Left kidney (tissue), 2 donors: ENCODE measurements around the gene PARP11. TPM values are rescaled to one million over a fixed set of nuclear protein-coding genes. Genes with fewer than 3 reads are reported as not detected.

Experiments
- DNase-seq: peaks from one replicate; pipeline ENCODE4 v3.0.0-alpha.2; 2013
- polyA plus RNA-seq: library from polyadenylated mRNA; unstranded; fragments of 120-200 nt; gene quantifications from one replicate; pipeline ENCODE4 v1.2.1, GENCODE V29; 2013; ENCODE audit not compliant: insufficient read length

The PARP11 gene
- polyA plus RNA-seq, 1 donor, result 22.1 TPM

- no peak for DNase-seq
These were observed 44.3 kb downstream of the PARP11 start for GRCh38 chr12:3828888-3829287.

GRCh38 chr12:3827301-3828000, 45.7 kb downstream of the PARP11 start:
- no peak for DNase-seq

GRCh38 chr12:3821441-3821840, 51.8 kb downstream of the PARP11 start:
- DNase-seq, result no peak

GRCh38 chr12:3820122-3820521, 53.1 kb downstream of the PARP11 start:
- no peak for DNase-seq

- DNase-seq, result no peak
These were observed 56.9 kb downstream of the PARP11 start for GRCh38 chr12:3816266-3816665.

- DNase-seq, result no peak
These were observed 58.0 kb downstream of the PARP11 start for GRCh38 chr12:3815094-3815766.

GRCh38 chr12:3810540-3810939, 62.7 kb downstream of the PARP11 start:
- DNase-seq, result no peak

- DNase-seq, result no peak
These were observed 63.2 kb downstream of the PARP11 start for GRCh38 chr12:3810016-3810370.

- DNase-seq, result no peak
These were observed 63.7 kb downstream of the PARP11 start for GRCh38 chr12:3809357-3810015.

GRCh38 chr12:3805077-3805476, 68.1 kb downstream of the PARP11 start:
- DNase-seq, result no peak

- peak; percentile 72 for DNase-seq
These were observed 69.2 kb downstream of the PARP11 start for GRCh38 chr12:3803865-3804472.

GRCh38 chr12:3802721-3803120, 70.5 kb downstream of the PARP11 start:
- DNase-seq, result no peak

- DNase-seq, result no peak
These were observed 75.6 kb downstream of the PARP11 start for GRCh38 chr12:3797531-3798048.

- DNase-seq, result peak; percentile 73
These were observed 77.6 kb downstream of the PARP11 start for GRCh38 chr12:3795492-3796133.

- no peak for DNase-seq
These were observed 78.1 kb downstream of the PARP11 start for GRCh38 chr12:3795066-3795465.

- no peak for DNase-seq
These were observed 80.4 kb downstream of the PARP11 start for GRCh38 chr12:3792623-3793288.

- DNase-seq, result no peak
These were observed 81.8 kb downstream of the PARP11 start for GRCh38 chr12:3791256-3791874.

- no peak for DNase-seq
These were observed 82.6 kb downstream of the PARP11 start for GRCh38 chr12:3790642-3791041.

- no peak for DNase-seq
These were observed 83.4 kb downstream of the PARP11 start for GRCh38 chr12:3789838-3790237.

- peak; percentile 60 for DNase-seq
These were observed 95.9 kb downstream of the PARP11 start for GRCh38 chr12:3777206-3777809.
